GM23338 (cell line): ENCODE results near the gene HNRNPL. TPM values are rescaled to one million over a fixed set of nuclear protein-coding genes. Genes with fewer than 3 reads are reported as not detected.
"Not testable (repeated sequence)": the region's sequence is repeated elsewhere in the genome, so short reads cannot be mapped to it uniquely, and the experiment has no call there.

Experiments used
- ATAC-seq: fragments of 200-7000 bp; cut with Tn5 transposase; 3 replicates; pipeline ENCODE4 v1.9.1; 2020
- DNase-seq: peaks from one replicate; pipeline ENCODE4 v3.0.0-alpha.2; 2015; ENCODE audit warnings: low spot score
- H2AFZ ChIP-seq: fragments of 200-600 bp; sonication (generic); 2 replicates; pipeline ENCODE4 v1.8.0; 2016; ENCODE audit warnings: antibody characterized with exemption, mild to moderate bottlenecking, moderate library complexity
- H3F3A ChIP-seq: fragments of 200-600 bp; sonication (generic); replicated peaks from 2 replicates; pipeline ENCODE4 v1.8.0; 2017; ENCODE audit warnings: antibody characterized with exemption, mixed run types, low read depth
- H3K27ac ChIP-seq: fragments of 200-600 bp; sonication (generic); 2 replicates; pipeline ENCODE4 v1.6.1; 2016; ENCODE audit warnings: low read depth
- H3K27me3 ChIP-seq: fragments of 200-600 bp; sonication (generic); 2 replicates; pipeline ENCODE4 v1.8.0; 2016; ENCODE audit warnings: mild to moderate bottlenecking, mixed run types, moderate library complexity; ENCODE audit not compliant: insufficient read depth
- H3K36me3 ChIP-seq: fragments of 200-600 bp; sonication (generic); 2 replicates; pipeline ENCODE4 v1.8.0; 2016; ENCODE audit warnings: mild to moderate bottlenecking; ENCODE audit not compliant: insufficient read depth
- H3K4me1 ChIP-seq: fragments of 200-600 bp; sonication (generic); 2 replicates; pipeline ENCODE4 v1.8.0; 2016; ENCODE audit warnings: mild to moderate bottlenecking, moderate library complexity; ENCODE audit not compliant: insufficient read depth
- H3K4me2 ChIP-seq: fragments of 200-600 bp; sonication (generic); 2 replicates; pipeline ENCODE4 v1.7.1; 2017; ENCODE audit warnings: mixed run types
- H3K4me3 ChIP-seq: fragments of 200-600 bp; sonication (generic); 2 replicates; pipeline ENCODE4 v1.6.1; 2016; ENCODE audit warnings: mixed run types
- H3K79me2 ChIP-seq: fragments of 200-600 bp; sonication (generic); replicated peaks from 2 replicates; pipeline ENCODE4 v1.8.0; 2017; ENCODE audit warnings: mild to moderate bottlenecking; ENCODE audit not compliant: insufficient read depth
- H3K9me2 ChIP-seq: fragments of 200-600 bp; sonication (generic); 2 replicates; pipeline ENCODE4 v1.8.0; 2017; ENCODE audit not compliant: insufficient read depth
- H4K20me1 ChIP-seq: fragments of 200-600 bp; sonication (generic); replicated peaks from 2 replicates; pipeline ENCODE4 v1.8.0; 2017; ENCODE audit warnings: mild to moderate bottlenecking; ENCODE audit not compliant: insufficient read depth
- H3K27ac Mint-ChIP-seq: 2 replicates; pipeline ENCODE4 v1.8.0; 2020; ENCODE audit warnings: inconsistent platforms, mild to moderate bottlenecking, moderate library complexity, mixed read lengths
- H3K27me3 Mint-ChIP-seq: 3 replicates; pipeline ENCODE4 v1.8.0; 2022; ENCODE audit warnings: low read depth, mild to moderate bottlenecking, moderate library complexity, mixed read lengths, inconsistent platforms; ENCODE audit not compliant: insufficient read depth, poor library complexity
- H3K36me3 Mint-ChIP-seq: 3 replicates; pipeline ENCODE4 v1.8.0; 2021; ENCODE audit warnings: low read depth, mild to moderate bottlenecking, inconsistent platforms, moderate library complexity, mixed read lengths
- H3K4me1 Mint-ChIP-seq: 3 replicates; pipeline ENCODE4 v1.8.0; 2020; ENCODE audit warnings: mild to moderate bottlenecking, inconsistent platforms, mixed read lengths
- H3K4me3 Mint-ChIP-seq: 3 replicates; pipeline ENCODE4 v1.8.0; 2021; ENCODE audit warnings: moderate library complexity, mild to moderate bottlenecking, inconsistent platforms, mixed read lengths
- H3K9me3 Mint-ChIP-seq: 3 replicates; pipeline ENCODE4 v1.8.0; 2020; ENCODE audit warnings: moderate library complexity, mild to moderate bottlenecking, inconsistent platforms, mixed read lengths
- CTCF ChIP-seq, 2 experiments: fragments of 200-600 bp in 1 of 2; sonication (generic) in 1 of 2; conservative IDR thresholded peaks; 2 replicates each; pipeline versions ENCODE4 v1.5.1 to v1.6.1; 2016 to 2017; ENCODE audit warnings: antibody characterized with exemption in 2 of 2, low read depth in 2 of 2, mild to moderate bottlenecking in 2 of 2, moderate library complexity in 1 of 2
- ETS1 ChIP-seq: IDR thresholded peaks from 2 replicates; pipeline ENCODE4 v1.6.1; 2016; ENCODE audit warnings: antibody characterized with exemption
- EZH2 ChIP-seq: fragments of 200-600 bp; sonication (generic); IDR thresholded peaks from one replicate; pipeline ENCODE4 v1.8.0; 2017; ENCODE audit warnings: antibody characterized with exemption, mild to moderate bottlenecking, low read depth; ENCODE audit not compliant: unreplicated experiment
- JUNB ChIP-seq: IDR thresholded peaks from one replicate; pipeline ENCODE4 v1.6.1; 2016; ENCODE audit warnings: antibody characterized with exemption; ENCODE audit not compliant: unreplicated experiment
- NANOG ChIP-seq: IDR thresholded peaks from 2 replicates; pipeline ENCODE4 v1.6.1; 2016; ENCODE audit warnings: antibody characterized with exemption, borderline replicate concordance
- POLR2AphosphoS5 ChIP-seq: IDR thresholded peaks from 2 replicates; pipeline ENCODE4 v1.6.1; 2016; ENCODE audit warnings: antibody characterized with exemption, low read depth
- STAT1 ChIP-seq: IDR thresholded peaks from one replicate; pipeline ENCODE4 v1.6.1; 2016; ENCODE audit warnings: antibody characterized with exemption; ENCODE audit not compliant: unreplicated experiment
- ZNF331 ChIP-seq: fragments of 250-450 bp; sonication (Bioruptor Pico); IDR thresholded peaks from 2 replicates; pipeline ENCODE4 v1.5.0; 2020; ENCODE audit warnings: low read depth, mild to moderate bottlenecking, moderate library complexity
- polyA plus RNA-seq: library from polyadenylated mRNA; unstranded; fragments of >200 nt; fragmentation: Nextera tagmentation; extraction: Ambion mirVana; gene quantifications from 2 replicates; pipeline ENCODE4 v1.2.1, GENCODE V29; 2016
- total RNA-seq: library from RNA; depleted of rRNA; stranded (reverse); fragments of >200 nt; shearing (Covaris generic); gene quantifications from 2 replicates; pipeline ENCODE4 v1.2.3, GENCODE V29; 2014

HNRNPL gene
- total and polyA plus RNA-seq, 2 experiments from 2014 or later, result 580 to 664 TPM

GRCh38 chr19:38856813-38857212, 7.0 kb upstream of the HNRNPL start (continued):
- no peak for TF ChIP-seq EZH2
- no peak for TF ChIP-seq STAT1
- TF ChIP-seq JUNB, result no peak
- no peak for TF ChIP-seq NANOG
- TF ChIP-seq ETS1, result no peak
- no peak for TF ChIP-seq ZNF331
- TF ChIP-seq POLR2AphosphoS5, result no peak
- no peak for TF ChIP-seq CTCF (conservative IDR thresholded peaks at IDR 0.05; ENCODE audit: low read depth in 2 of 2)

- not testable (repeated sequence) for H3K27ac ChIP-seq, H3K9me2 ChIP-seq, H3K4me1 Mint-ChIP-seq, H3K4me1 ChIP-seq, H3K79me2 ChIP-seq, H3K4me2 ChIP-seq, H2AFZ ChIP-seq, ATAC-seq, H3K4me3 ChIP-seq, DNase-seq, H4K20me1 ChIP-seq, H3K27ac Mint-ChIP-seq, H3K36me3 ChIP-seq, H3K27me3 Mint-ChIP-seq, H3K4me3 Mint-ChIP-seq, H3K27me3 ChIP-seq
- H3F3A ChIP-seq, result peaks cover 13% of the 10 kb centered on the region
- H3K9me3 Mint-ChIP-seq, result peaks cover 22% of the 10 kb centered on the region
- H3K36me3 Mint-ChIP-seq, result peaks cover 12% of the 10 kb centered on the region
These were observed 6.0 kb upstream of the HNRNPL start for GRCh38 chr19:38855751-38856150.

- not testable (repeated sequence) for H3K4me3 ChIP-seq, H3K4me1 Mint-ChIP-seq, H2AFZ ChIP-seq, H3K27ac Mint-ChIP-seq, H3K79me2 ChIP-seq, H3K4me3 Mint-ChIP-seq, H3K9me2 ChIP-seq, H3K27me3 ChIP-seq, H3K4me2 ChIP-seq, H3K27ac ChIP-seq, ATAC-seq, DNase-seq, H3K4me1 ChIP-seq, H3K36me3 ChIP-seq, H4K20me1 ChIP-seq
- Mint-ChIP-seq H3K27me3 (peaks cover 15% of the 10 kb centered on the region), H3K36me3 (peaks cover 12% of the 10 kb centered on the region), H3K9me3 (peaks cover 22% of the 10 kb centered on the region)
- H3F3A ChIP-seq, result peaks cover 13% of the 10 kb centered on the region
These were observed 5.2 kb upstream of the HNRNPL start for GRCh38 chr19:38854961-38855360.
